Panc1 (cell line): Measurements from ENCODE around the gene SLC4A8. TPM values are rescaled to one million over a fixed set of nuclear protein-coding genes. Genes with fewer than 3 reads are reported as not detected.

Experiments used
- ATAC-seq: fragments of 200-7000 bp; cut with Tn5 transposase; 2 replicates; pipeline ENCODE4 v1.9.1; 2020; ENCODE audit warnings: mild to moderate bottlenecking, moderate library complexity
- BruUV-seq: library from RNA; stranded (reverse); fragments of 400-500 nt; replicated peaks from 2 replicates; lab custom pipeline; 2021; lab: Mats Ljungman, UMichigan
- CTCF ChIA-PET: fragments of 300-600 bp; sonication (Branson Sonifier 250); formaldehyde crosslinking; loops from one replicate; lab custom pipeline; 2022; ENCODE audit warnings: antibody characterized with exemption; lab: Charles Lee
- POLR2A ChIA-PET: fragments of 300-600 bp; sonication (Branson Sonifier 250); formaldehyde crosslinking; loops from one replicate; lab custom pipeline; 2022; ENCODE audit warnings: antibody characterized with exemption; lab: Charles Lee
- DNase-seq: peaks from one replicate; pipeline ENCODE4 v3.0.0-alpha.2; 2010; ENCODE audit warnings: low read depth, low spot score
- H3K27ac ChIP-seq: 2 replicates; pipeline ENCODE4 v1.5.1; 2011; ENCODE audit warnings: mild to moderate bottlenecking, low read length, inconsistent platforms
- H3K27me3 ChIP-seq: fragments of 200-500 bp; sonication (Bioruptor generic); 2 replicates; pipeline ENCODE4 v1.6.0; 2014; ENCODE audit warnings: low read length, inconsistent platforms; ENCODE audit not compliant: control insufficient read depth, insufficient read depth
- H3K36me3 ChIP-seq: fragments of 200-500 bp; sonication (Bioruptor generic); 2 replicates; pipeline ENCODE4 v1.5.1; 2014; ENCODE audit warnings: inconsistent platforms, mild to moderate bottlenecking, low read length, moderate library complexity; ENCODE audit not compliant: control insufficient read depth, insufficient read depth
- H3K4me1 ChIP-seq: 2 replicates; pipeline ENCODE4 v1.5.1; 2011; ENCODE audit warnings: inconsistent platforms, mild to moderate bottlenecking, low read length, moderate library complexity; ENCODE audit not compliant: control insufficient read depth, insufficient read depth
- H3K4me3 ChIP-seq, 2 experiments: 2 replicates each; pipeline ENCODE4 v1.5.1; 2011 to 2012; ENCODE audit warnings: low read depth in 2 of 2, low read length in 2 of 2, mild to moderate bottlenecking in 2 of 2, inconsistent platforms in 1 of 2, moderate library complexity in 1 of 2
- H3K9me3 ChIP-seq: fragments of 200-500 bp; sonication (Bioruptor generic); 2 replicates; pipeline ENCODE4 v1.5.1; 2014; ENCODE audit warnings: low read depth, mild to moderate bottlenecking, inconsistent platforms, low read length, moderate library complexity; ENCODE audit not compliant: control insufficient read depth, insufficient read depth
- CTCF ChIP-seq: fragments of 450-650 bp; IDR thresholded peaks from 2 replicates; pipeline ENCODE4 v1.5.1; 2017; ENCODE audit warnings: mild to moderate bottlenecking
- POLR2AphosphoS5 ChIP-seq: IDR thresholded peaks from 2 replicates; pipeline ENCODE4 v1.6.1; 2012; ENCODE audit warnings: mild to moderate bottlenecking, low read depth, low read length, moderate library complexity
- REST ChIP-seq, 2 experiments: IDR thresholded peaks; 2 replicates each; pipeline ENCODE4 v1.6.1; 2011 to 2012; ENCODE audit warnings: low read depth in 2 of 2, control low read depth in 1 of 2, low read length in 1 of 2, mild to moderate bottlenecking in 1 of 2, moderate library complexity in 1 of 2; ENCODE audit not compliant: insufficient read depth in 1 of 2
- SIN3A ChIP-seq: IDR thresholded peaks from 2 replicates; pipeline ENCODE4 v1.6.1; 2012; ENCODE audit warnings: low read depth, mild to moderate bottlenecking, low read length, moderate library complexity, borderline replicate concordance; ENCODE audit not compliant: insufficient read depth
- TCF7L2 ChIP-seq: IDR thresholded peaks from 2 replicates; pipeline ENCODE4 v1.6.1; 2011; ENCODE audit warnings: mild to moderate bottlenecking, low read depth, low read length, inconsistent platforms
- in situ Hi-C: cut with HindIII; loops from 2 replicates; pipeline ENCODE4 v1.10.0; 2016; ENCODE audit warnings: low sequenced_read_pairs, low pct_unique_long_range_greater_than_20kb
- intact Hi-C: fragments of 100-400 bp; cut with micrococcal nuclease; formaldehyde crosslinking; loops from one replicate; pipeline ENCODE4 v1.10.0; 2022; ENCODE audit not compliant: unreplicated experiment
- total RNA-seq: library from RNA; stranded (reverse); gene quantifications from one replicate; pipeline ENCODE4 v1.2.1, GENCODE V29; 2021; ENCODE audit not compliant: unreplicated experiment

The SLC4A8 gene
- total RNA-seq, 1 experiment from 2014 or later = 18.8 TPM

- DNase-seq = no peak
- intact Hi-C loops = loop anchor here (2.0 to 10.0 kb wide), 2 partner anchors 255 to 405 kb away; no protein-coding TSS in a partner anchor
- no peak for TF ChIP-seq REST (IDR thresholded peaks at IDR 0.05; ENCODE audit: insufficient read depth in 1 of 2, low read depth in 2 of 2, low read length in 1 of 2)
- TF ChIP-seq SIN3A = no peak
- no peak for TF ChIP-seq TCF7L2
- no peak for TF ChIP-seq CTCF
- no peak for TF ChIP-seq POLR2AphosphoS5
- CTCF ChIA-PET = interaction anchor here (0.6 to 0.7 kb wide), 2 partner anchors 457 to 601 kb away, joined by 3 read pairs; no protein-coding TSS in a partner anchor
- in situ Hi-C loops = no loop called here
- no peaks in the 10 kb centered on the region for H3K36me3 ChIP-seq
- no peak overlapping the region for H3K27ac ChIP-seq
- H3K4me1 ChIP-seq = no peaks in the 10 kb centered on the region
- H3K27me3 ChIP-seq = no peaks in the 10 kb centered on the region; the same call in 1 of the 2 replicates
- no peak for ATAC-seq
- BruUV-seq = no TSS peak
- no peaks in the 10 kb centered on the region for H3K9me3 ChIP-seq
- no peak overlapping the region for H3K4me3 ChIP-seq
- POLR2A ChIA-PET = no interaction called here
Observed at GRCh38 chr12:51419425-51420193, 5.0 kb upstream of the SLC4A8 start.

- ChIA-PET CTCF (interaction anchor here (0.9 to 1.5 kb wide), 4 partner anchors 98 to 402 kb away, joined by 3 to 12 read pairs (median 6); no protein-coding TSS in a partner anchor), POLR2A (interaction anchor here (0.6 kb wide), 1 partner anchor 61 kb away, joined by 3 read pairs; no protein-coding TSS in a partner anchor)
- H3K27me3 ChIP-seq = no peaks in the 10 kb centered on the region
- intact Hi-C loops = loop anchor here (1.0 to 10.0 kb wide), 3 partner anchors 111 to 403 kb away; no protein-coding TSS in a partner anchor
- H3K9me3 ChIP-seq = no peaks in the 10 kb centered on the region
- DNase-seq = peak; percentile 41
- no peak overlapping the region for H3K27ac ChIP-seq
- no peaks in the 10 kb centered on the region for H3K36me3 ChIP-seq
- BruUV-seq = no TSS peak
- peak; percentile 55 for ATAC-seq
- peak; percentile 84 for TF ChIP-seq CTCF
- TF ChIP-seq SIN3A = no peak
- TF ChIP-seq POLR2AphosphoS5 = no peak
- H3K4me3 ChIP-seq = no peak overlapping the region
- peaks cover 6% of the 10 kb centered on the region; the same call in 1 of the 2 replicates for H3K4me1 ChIP-seq
- in situ Hi-C loops = no loop called here
Observed at GRCh38 chr12:51421266-51421884, 3.3 kb upstream of the SLC4A8 start.
